ENCODE data around the gene ENG.

ENG gene

GRCh38 chr9:127876764-127877562 lies 22.5 kb upstream of the ENG start:
- no peaks in the 10 kb centered on the region for H3K4me1 ChIP-seq (ENCODE audit: insufficient read depth, low read length, poor library complexity, severe bottlenecking)
- no peak overlapping the region for H3K4me2 ChIP-seq (ENCODE audit: low read depth, low read length, poor library complexity, severe bottlenecking)
- TF ChIP-seq EZH2phosphoT487 (IDR thresholded peaks at IDR 0.05; ENCODE audit: borderline replicate concordance), result no peak
- TF ChIP-seq CTCF (conservative IDR thresholded peaks at IDR 0.05; ENCODE audit: low read length), result no peak
- H3K9me3 ChIP-seq (ENCODE audit: insufficient read depth, low read depth, low read length), result no peaks in the 10 kb centered on the region
- no peaks in the 10 kb centered on the region for H3K27me3 ChIP-seq (ENCODE audit: insufficient read depth, low read length, poor library complexity, severe bottlenecking)
- no peak overlapping the region for H3K4me3 ChIP-seq (ENCODE audit: low read length, poor library complexity, severe bottlenecking)
- H3K79me2 ChIP-seq (ENCODE audit: insufficient read depth, low read length), result no peaks in the 10 kb centered on the region
- H4K20me1 ChIP-seq (ENCODE audit: insufficient read depth, low read length, poor library complexity, severe bottlenecking), result no peaks in the 10 kb centered on the region
- H3K9ac ChIP-seq (ENCODE audit: low read depth, low read length, poor library complexity, severe bottlenecking), result no peak overlapping the region
- H3K36me3 ChIP-seq (ENCODE audit: insufficient read depth, low read length), result no peaks in the 10 kb centered on the region
- H2AFZ ChIP-seq (ENCODE audit: low read length), result no peak overlapping the region
- H3F3A ChIP-seq (ENCODE audit: low read depth), result no peaks in the 10 kb centered on the region
- H3K9me2 ChIP-seq (replicated peaks; ENCODE audit: low read depth, low read length), result no peaks in the 10 kb centered on the region

GRCh38 chr9:127876026-127876763 lies 21.7 kb upstream of the ENG start:
- H3K27me3 ChIP-seq (ENCODE audit: insufficient read depth, low read length, poor library complexity, severe bottlenecking), result no peaks in the 10 kb centered on the region
- no peak overlapping the region for H3K4me2 ChIP-seq (ENCODE audit: low read depth, low read length, poor library complexity, severe bottlenecking)
- no peak overlapping the region for H3K9ac ChIP-seq (ENCODE audit: low read depth, low read length, poor library complexity, severe bottlenecking)

GRCh38 chr9:127875306-127875966 lies 21.0 kb upstream of the ENG start:
- Histone ChIP-seq H3K27me3 (ENCODE audit: insufficient read depth, low read length, poor library complexity, severe bottlenecking) (no peaks in the 10 kb centered on the region), H3F3A (ENCODE audit: low read depth) (no peaks in the 10 kb centered on the region), H4K20me1 (ENCODE audit: insufficient read depth, low read length, poor library complexity, severe bottlenecking) (no peaks in the 10 kb centered on the region), H3K4me3 (ENCODE audit: low read length, poor library complexity, severe bottlenecking) (no peak overlapping the region), H3K9ac (ENCODE audit: low read depth, low read length, poor library complexity, severe bottlenecking) (peak overlapping the region; percentile 17), H3K4me1 (ENCODE audit: insufficient read depth, low read length, poor library complexity, severe bottlenecking) (no peaks in the 10 kb centered on the region), H3K9me2 (replicated peaks; ENCODE audit: low read depth, low read length) (no peaks in the 10 kb centered on the region), H3K9me3 (ENCODE audit: insufficient read depth, low read depth, low read length) (no peaks in the 10 kb centered on the region), H2AFZ (ENCODE audit: low read length) (no peak overlapping the region), H3K79me2 (ENCODE audit: insufficient read depth, low read length) (no peaks in the 10 kb centered on the region), H3K36me3 (ENCODE audit: insufficient read depth, low read length) (no peaks in the 10 kb centered on the region), H3K4me2 (ENCODE audit: low read depth, low read length, poor library complexity, severe bottlenecking) (no peak overlapping the region)
- TF ChIP-seq EZH2phosphoT487 (IDR thresholded peaks at IDR 0.05; ENCODE audit: borderline replicate concordance) (no peak), CTCF (conservative IDR thresholded peaks at IDR 0.05; ENCODE audit: low read length) (no peak)

More at GRCh38 chr9:127876026-127876763, 21.7 kb upstream of the ENG start:
- Histone ChIP-seq H3K79me2 (ENCODE audit: insufficient read depth, low read length) (no peaks in the 10 kb centered on the region), H4K20me1 (ENCODE audit: insufficient read depth, low read length, poor library complexity, severe bottlenecking) (no peaks in the 10 kb centered on the region), H2AFZ (ENCODE audit: low read length) (no peak overlapping the region), H3K9me2 (replicated peaks; ENCODE audit: low read depth, low read length) (no peaks in the 10 kb centered on the region), H3F3A (ENCODE audit: low read depth) (no peaks in the 10 kb centered on the region), H3K4me3 (ENCODE audit: low read length, poor library complexity, severe bottlenecking) (no peak overlapping the region), H3K4me1 (ENCODE audit: insufficient read depth, low read length, poor library complexity, severe bottlenecking) (no peaks in the 10 kb centered on the region), H3K9me3 (ENCODE audit: insufficient read depth, low read depth, low read length) (no peaks in the 10 kb centered on the region), H3K36me3 (ENCODE audit: insufficient read depth, low read length) (no peaks in the 10 kb centered on the region)
- TF ChIP-seq EZH2phosphoT487 (IDR thresholded peaks at IDR 0.05; ENCODE audit: borderline replicate concordance) (no peak), CTCF (conservative IDR thresholded peaks at IDR 0.05; ENCODE audit: low read length) (no peak)

Data from Loucy (cell line).